HCT116 (cell line): ENCODE results near the gene MACF1. TPM values are rescaled to one million over a fixed set of nuclear protein-coding genes. Genes with fewer than 3 reads are reported as not detected.
"Not testable (repeated sequence)": the region's sequence is repeated elsewhere in the genome, so short reads cannot be mapped to it uniquely, and the experiment has no call there.

ENCODE experiments used
- ATAC-seq: fragments of 200-7000 bp; cut with Tn5 transposase; 2 replicates; pipeline ENCODE4 v1.9.1; 2020; ENCODE audit warnings: mild to moderate bottlenecking, moderate library complexity
- BruUV-seq: library from RNA; stranded (reverse); fragments of 400-500 nt; replicated peaks from 2 replicates; lab custom pipeline; 2021; lab: Mats Ljungman, UMichigan
- CTCF ChIA-PET: fragments of 300-600 bp; sonication (Branson Sonifier 250); formaldehyde crosslinking; loops from one replicate; lab custom pipeline; 2021; ENCODE audit warnings: antibody characterized with exemption; lab: Charles Lee
- POLR2A ChIA-PET: fragments of 300-600, 350-600 bp; sonication (Branson Sonifier 250); formaldehyde crosslinking; loops from one replicate; lab custom pipeline; 2021; ENCODE audit warnings: antibody characterized with exemption; lab: Charles Lee
- RAD21 ChIA-PET, 2 experiments: fragments of 300-600 bp; sonication (Branson Sonifier 250); formaldehyde crosslinking; loops; one replicate each; lab custom pipeline; 2023; ENCODE audit warnings: low total read pairs in 2 of 2; ENCODE audit not compliant: uncharacterized antibody in 2 of 2, unreplicated experiment in 2 of 2, low non-redundant PET in 1 of 2; lab: Charles Lee
- DNase-seq: peaks from one replicate; pipeline ENCODE4 v3.0.0-alpha.2; 2010; ENCODE audit warnings: low read depth, low spot score
- H2AFZ ChIP-seq: fragments of 200-600 bp; shearing (Covaris generic), sonication (generic); 2 replicates; pipeline ENCODE4 v1.6.1; 2017; ENCODE audit warnings: low read depth, mixed run types, mixed read lengths, antibody characterized with exemption, low read length; ENCODE audit not compliant: poor library complexity, severe bottlenecking
- H3K27ac ChIP-seq: 2 replicates; pipeline ENCODE4 v1.5.1; 2012; ENCODE audit warnings: low read depth, low read length
- H3K27me3 ChIP-seq: fragments of 200-600 bp; sonication (generic); 2 replicates; pipeline ENCODE4 v1.6.1; 2016; ENCODE audit warnings: mixed run types, low read length, mixed read lengths; ENCODE audit not compliant: insufficient read depth
- H3K36me3 ChIP-seq, 2 experiments: fragments of 200-500 bp in 1 of 2; fragments of 200-600 bp in 1 of 2; sonication (Bioruptor generic) in 1 of 2; sonication (generic) in 1 of 2; 2 replicates each; pipeline versions ENCODE4 v1.5.1 to v1.6.1; 2014 to 2016; ENCODE audit warnings: low read length in 2 of 2, inconsistent platforms in 1 of 2, mixed read lengths in 1 of 2, mixed run types in 1 of 2; ENCODE audit not compliant: insufficient read depth in 2 of 2, control insufficient read depth in 1 of 2
- H3K4me1 ChIP-seq, 2 experiments: fragments of 200-600 bp in 1 of 2; sonication (generic) in 1 of 2; 2 replicates each; pipeline versions ENCODE4 v1.5.1 to v1.6.1; 2012 to 2017; ENCODE audit warnings: low read length in 2 of 2, inconsistent platforms in 1 of 2, mild to moderate bottlenecking in 1 of 2, mixed read lengths in 1 of 2, mixed run types in 1 of 2, moderate library complexity in 1 of 2; ENCODE audit not compliant: insufficient read depth in 2 of 2, control insufficient read depth in 1 of 2
- H3K4me2 ChIP-seq: fragments of 200-600 bp; sonication (generic); 2 replicates; pipeline ENCODE4 v1.6.1; 2017; ENCODE audit warnings: mixed run types, low read length, mixed read lengths
- H3K4me3 ChIP-seq, 2 experiments: fragments of 200-600 bp in 1 of 2; sonication (generic) in 1 of 2; replicated peaks in 1 of 2; 2 replicates each; pipeline ENCODE4 v1.5.1; 2011 to 2016; ENCODE audit warnings: low read length in 2 of 2, control low read depth in 1 of 2, low read depth in 1 of 2, mild to moderate bottlenecking in 1 of 2, mixed read lengths in 1 of 2, mixed run types in 1 of 2
- H3K79me2 ChIP-seq: fragments of 200-600 bp; sonication (generic); 2 replicates; pipeline ENCODE4 v1.6.1; 2017; ENCODE audit warnings: mild to moderate bottlenecking, mixed run types, low read length, moderate library complexity, mixed read lengths; ENCODE audit not compliant: insufficient read depth
- H3K9ac ChIP-seq: fragments of 200-600 bp; sonication (generic); 2 replicates; pipeline ENCODE4 v1.6.1; 2016; ENCODE audit warnings: low read length, mixed read lengths
- H3K9me2 ChIP-seq: fragments of 200-600 bp; sonication (generic), shearing (Covaris generic); 2 replicates; pipeline ENCODE4 v1.6.1; 2017; ENCODE audit warnings: mixed run types, mild to moderate bottlenecking, moderate library complexity; ENCODE audit not compliant: insufficient read depth
- H3K9me3 ChIP-seq, 2 experiments: fragments of 200-500 bp in 1 of 2; fragments of 200-600 bp in 1 of 2; sonication (Bioruptor generic) in 1 of 2; sonication (generic) in 1 of 2; 2 replicates each; pipeline ENCODE4 v1.6.1; 2014 to 2017; ENCODE audit warnings: low read length in 2 of 2, mixed read lengths in 2 of 2, inconsistent platforms in 1 of 2, low read depth in 1 of 2, mild to moderate bottlenecking in 1 of 2, mixed run types in 1 of 2, moderate library complexity in 1 of 2; ENCODE audit not compliant: control insufficient read depth in 1 of 2, insufficient read depth in 1 of 2
- H4K20me1 ChIP-seq: fragments of 200-600 bp; sonication (generic), shearing (Covaris generic); 2 replicates; pipeline ENCODE4 v1.6.1; 2017; ENCODE audit warnings: mixed run types, mild to moderate bottlenecking, moderate library complexity; ENCODE audit not compliant: insufficient read depth
- intact Hi-C: fragments of 100-400 bp; cut with micrococcal nuclease; formaldehyde crosslinking; loops from 2 replicates; pipeline ENCODE4 v1.10.0; 2022
- total RNA-seq: library from RNA; stranded (reverse); gene quantifications from one replicate; pipeline ENCODE4 v1.2.1, GENCODE V29; 2021; ENCODE audit not compliant: unreplicated experiment

The MACF1 gene
- total RNA-seq, 1 experiment from 2014 or later: 146 TPM

DNA sequence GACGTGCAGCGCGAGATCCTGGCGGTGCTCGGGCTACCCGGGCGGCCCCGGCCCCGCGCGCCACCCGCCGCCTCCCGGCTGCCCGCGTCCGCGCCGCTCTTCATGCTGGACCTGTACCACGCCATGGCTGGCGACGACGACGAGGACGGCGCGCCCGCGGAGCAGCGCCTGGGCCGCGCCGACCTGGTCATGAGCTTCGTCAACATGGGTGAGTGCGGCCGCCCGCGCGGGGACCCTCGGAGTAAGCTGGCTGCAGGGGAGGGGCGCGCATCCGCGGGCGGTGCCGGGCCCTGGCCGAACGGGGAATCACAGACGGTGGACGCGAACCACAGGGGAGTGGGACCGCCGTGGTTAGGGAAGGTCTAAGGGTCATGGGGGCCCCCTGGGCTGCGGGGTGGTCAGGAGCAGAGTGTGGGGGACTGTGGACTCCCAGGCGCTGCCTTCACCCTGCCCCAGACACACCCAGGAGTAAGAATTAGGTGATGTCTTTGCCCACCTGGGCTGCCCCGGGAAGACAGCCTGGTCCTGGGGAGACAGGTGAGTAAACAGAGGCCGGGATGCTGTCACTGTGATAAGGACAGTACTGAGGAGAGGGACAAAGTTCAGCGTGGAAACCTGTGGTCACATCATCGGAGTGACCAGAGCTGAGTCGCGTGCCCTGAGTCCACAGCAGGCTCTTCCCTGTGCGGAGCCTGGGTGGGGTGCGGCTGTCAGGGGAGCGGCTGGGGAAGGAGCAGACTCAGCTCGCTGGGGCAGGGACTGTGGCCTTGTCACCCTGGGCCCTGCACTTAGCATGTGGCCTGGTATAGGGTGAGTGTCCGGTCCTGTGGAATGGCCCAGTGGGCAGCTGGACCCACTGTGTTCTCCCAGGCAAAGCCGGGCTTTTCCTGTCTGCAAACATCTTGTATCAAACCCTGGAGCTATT is 287.9 kb downstream of the MACF1 start:
- H4K20me1 ChIP-seq, H3K27ac ChIP-seq, H3K36me3 ChIP-seq, ATAC-seq, H2AFZ ChIP-seq, H3K4me2 ChIP-seq, H3K4me3 ChIP-seq, DNase-seq, H3K27me3 ChIP-seq, H3K9me3 ChIP-seq, CTCF ChIA-PET, H3K79me2 ChIP-seq, intact Hi-C loops, RAD21 ChIA-PET, H3K9me2 ChIP-seq, H3K9ac ChIP-seq: not testable (repeated sequence)
- peaks cover 0 to 13% of the 10 kb centered on the region in 2 experiments; a peak in 3 of 4 replicates for H3K4me1 ChIP-seq
- POLR2A ChIA-PET: interaction anchor here (0.8 kb wide), 1 partner anchor 25 kb away, joined by 3 read pairs; no protein-coding TSS in a partner anchor
- TSS peak; percentile 21 for BruUV-seq

- H3K9me3 ChIP-seq, H2AFZ ChIP-seq, DNase-seq, BruUV-seq, H3K4me3 ChIP-seq, H3K4me2 ChIP-seq, H4K20me1 ChIP-seq, intact Hi-C loops, CTCF ChIA-PET, H3K27me3 ChIP-seq, ATAC-seq, H3K79me2 ChIP-seq, H3K9me2 ChIP-seq, H3K9ac ChIP-seq, H3K36me3 ChIP-seq, H3K27ac ChIP-seq, RAD21 ChIA-PET: not testable (repeated sequence)
- peaks cover 0 to 13% of the 10 kb centered on the region in 2 experiments; a peak in 3 of 4 replicates for H3K4me1 ChIP-seq
- POLR2A ChIA-PET: interaction anchor here (0.8 kb wide), 1 partner anchor 26 kb away, joined by 3 read pairs; no protein-coding TSS in a partner anchor
Observed at GRCh38 chr1:39493043-39493810, 288.7 kb downstream of the MACF1 start.
